SIG-M5 treated with dmso at 0.1 percent for 504 hours (cell line): ENCODE measurements around the gene ZNF502.
"Not testable (repeated sequence)": the region's sequence is repeated elsewhere in the genome, so short reads cannot be mapped to it uniquely, and the experiment has no call there.

ENCODE experiments used
- DNase-seq: peaks from one replicate; lab custom pipeline; 2025; ENCODE audit not compliant: unreplicated experiment; lab: John Stamatoyannopoulos, UW

The ZNF502 gene

DNA sequence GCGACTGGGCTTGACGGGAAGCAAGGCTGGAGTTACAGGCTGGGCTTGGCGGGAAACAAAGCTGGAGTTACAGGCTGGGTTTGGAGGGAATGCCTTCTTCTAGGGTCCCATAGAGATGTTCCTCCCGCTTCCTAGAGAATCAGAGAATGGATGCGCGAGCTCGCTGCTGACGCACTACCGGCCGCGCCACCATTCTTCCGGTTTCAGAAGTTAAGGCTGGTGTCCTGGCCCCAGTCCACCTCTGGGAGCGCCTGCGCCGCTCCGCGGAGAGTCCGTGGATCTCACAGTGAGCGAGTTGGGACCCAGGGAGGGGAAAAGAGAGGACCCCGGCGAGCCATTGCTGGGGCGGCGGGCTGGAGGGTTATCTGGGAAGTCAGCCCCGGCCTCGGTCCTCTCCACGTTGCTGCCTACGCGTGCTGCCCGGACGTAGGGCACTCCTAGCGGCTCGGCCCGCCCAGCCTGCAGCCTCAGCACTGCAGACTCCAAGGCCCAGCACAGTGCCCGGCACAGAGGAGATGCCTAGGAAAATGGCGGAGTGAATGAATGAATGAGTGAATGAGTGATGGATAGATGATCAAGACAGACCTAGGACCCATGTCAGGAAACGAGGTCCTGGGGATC lies at the start of gene ZNF502:
Gene ZNF502 (plus strand): TSS at position 206 of the 621 bp plus-strand sequence. CDS start 7,602 bp downstream, outside the sequence.
- no peak for DNase-seq

DNA sequence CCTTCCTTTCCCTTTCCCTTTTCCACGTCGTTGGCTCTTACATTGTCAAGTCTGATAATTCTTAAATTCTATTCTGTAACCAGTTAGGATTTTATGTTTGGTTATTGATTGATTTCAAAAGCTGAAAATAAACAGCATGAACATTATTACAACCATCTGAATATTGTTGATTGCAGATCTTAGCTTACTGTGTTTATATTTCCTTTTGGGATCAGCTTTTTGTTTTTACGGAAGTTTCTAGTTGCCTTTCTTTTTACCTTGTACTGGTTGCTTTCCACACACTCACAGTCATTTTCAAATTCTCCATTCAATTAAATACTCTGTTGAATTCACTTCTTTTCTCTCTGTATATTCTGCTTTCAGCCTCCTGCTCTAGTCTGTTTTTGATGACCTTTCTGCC lies 47.3 kb upstream of the ZNF502 start:
- DNase-seq = no peak

DNA sequence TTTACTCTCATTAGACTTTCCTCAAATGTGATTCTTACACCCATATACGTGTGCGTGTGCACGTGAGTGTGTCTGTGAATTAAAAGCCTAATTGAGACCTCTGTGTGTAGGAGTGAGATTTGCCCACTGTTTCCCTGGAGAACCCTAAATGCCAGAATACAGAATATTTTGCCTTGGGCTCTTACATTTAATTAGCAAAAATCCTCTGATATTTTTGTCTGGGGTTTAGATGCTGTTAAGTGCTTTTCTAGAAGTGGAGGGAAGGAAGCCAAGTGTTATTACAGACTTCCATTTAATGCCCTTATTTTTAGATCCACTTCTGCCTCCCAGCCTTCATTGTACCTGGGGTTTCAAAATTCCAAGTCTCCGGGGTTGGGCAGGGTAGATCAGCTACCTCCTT lies 46.1 kb upstream of the ZNF502 start:
- DNase-seq = no peak

DNA sequence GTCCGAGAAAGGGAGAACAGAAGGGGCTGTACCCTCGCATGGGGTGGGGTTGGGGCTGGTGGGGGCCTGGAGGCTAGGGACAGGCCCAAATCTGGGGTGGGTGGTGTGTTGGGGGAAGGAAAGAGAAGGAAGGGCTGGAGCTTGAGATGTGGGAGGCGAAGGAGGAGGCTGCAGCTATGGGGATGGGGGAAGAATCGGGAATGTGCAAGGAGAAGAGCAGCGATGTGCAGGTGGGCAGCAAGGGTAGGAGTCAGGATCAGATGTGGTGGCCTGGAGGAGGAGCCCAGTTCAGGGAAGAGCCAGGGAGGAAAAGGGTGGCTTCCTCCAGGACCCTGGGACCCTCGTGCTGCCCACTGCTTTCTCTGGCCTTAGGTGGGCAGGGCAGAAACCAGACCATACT lies 42.7 kb upstream of the ZNF502 start:
- no peak for DNase-seq

DNA sequence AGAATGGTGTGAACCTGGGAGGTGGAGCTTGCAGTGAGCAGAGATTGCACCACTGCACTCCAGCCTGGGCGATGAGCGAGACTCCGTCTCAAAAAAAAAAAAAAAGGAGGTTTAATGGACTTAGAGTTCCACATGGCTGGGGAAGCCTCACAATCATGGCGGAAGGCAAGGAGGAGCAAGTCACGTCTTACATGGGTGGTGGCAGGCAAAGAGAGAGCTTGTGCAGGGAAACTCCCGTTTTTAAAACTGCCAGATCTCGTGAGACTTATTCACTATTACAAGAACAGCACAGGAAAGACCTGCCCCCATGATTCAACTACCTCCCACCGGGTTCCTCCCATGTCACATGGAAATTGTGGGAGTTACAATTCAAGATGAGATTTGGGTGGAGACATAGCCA lies 39.0 kb upstream of the ZNF502 start:
- not testable (repeated sequence) for DNase-seq

DNA sequence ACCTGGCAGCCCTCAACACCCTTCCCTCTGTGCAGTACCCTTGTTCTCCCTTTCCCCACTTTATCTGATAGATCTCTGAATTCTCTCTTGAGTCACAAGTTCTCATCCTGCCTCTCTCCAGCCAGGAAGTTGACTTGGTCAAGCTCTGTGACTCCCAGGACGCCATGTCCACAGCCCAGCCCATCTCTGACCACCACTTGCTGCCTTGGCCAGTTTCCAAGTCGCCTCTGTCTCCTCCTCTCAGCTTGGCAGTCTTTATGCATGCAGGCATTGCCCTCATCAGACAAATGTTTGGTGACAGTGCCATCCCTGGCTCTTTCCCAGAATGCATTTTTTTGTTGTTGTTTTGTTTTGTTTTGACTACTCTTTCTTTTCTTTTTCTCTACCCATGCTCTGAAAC lies 38.2 kb upstream of the ZNF502 start:
- no peak for DNase-seq

DNA sequence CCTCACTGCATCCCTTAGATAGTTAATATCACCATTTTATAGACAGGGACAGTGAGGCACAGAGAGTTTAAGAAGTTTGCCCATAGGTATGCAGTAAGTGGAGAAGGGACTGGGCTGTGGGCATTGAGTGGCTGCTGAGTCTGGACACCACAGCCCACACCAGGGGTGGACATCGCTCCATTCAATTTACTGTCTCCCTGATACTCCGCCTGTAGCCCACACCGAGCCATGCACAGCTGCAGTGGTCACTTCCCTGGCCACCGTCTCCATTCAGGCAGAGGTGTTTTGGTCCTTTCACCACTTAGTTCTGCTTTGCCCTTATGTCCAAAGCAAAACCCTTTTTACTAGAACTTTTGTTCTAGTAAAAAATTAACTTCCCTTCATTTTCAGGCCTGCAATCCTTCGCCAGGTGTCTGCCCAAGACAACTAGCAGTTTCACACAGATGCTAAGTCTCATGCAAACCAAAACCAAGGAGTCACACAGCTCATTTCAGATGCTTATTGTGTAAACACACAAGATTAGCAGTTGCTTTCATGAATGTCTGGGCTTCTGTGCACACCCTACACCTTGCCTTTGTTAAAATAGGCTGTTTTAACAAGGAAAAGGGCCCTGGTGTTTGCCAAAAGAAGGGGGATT lies 33.9 kb upstream of the ZNF502 start:
- DNase-seq = no peak

DNA sequence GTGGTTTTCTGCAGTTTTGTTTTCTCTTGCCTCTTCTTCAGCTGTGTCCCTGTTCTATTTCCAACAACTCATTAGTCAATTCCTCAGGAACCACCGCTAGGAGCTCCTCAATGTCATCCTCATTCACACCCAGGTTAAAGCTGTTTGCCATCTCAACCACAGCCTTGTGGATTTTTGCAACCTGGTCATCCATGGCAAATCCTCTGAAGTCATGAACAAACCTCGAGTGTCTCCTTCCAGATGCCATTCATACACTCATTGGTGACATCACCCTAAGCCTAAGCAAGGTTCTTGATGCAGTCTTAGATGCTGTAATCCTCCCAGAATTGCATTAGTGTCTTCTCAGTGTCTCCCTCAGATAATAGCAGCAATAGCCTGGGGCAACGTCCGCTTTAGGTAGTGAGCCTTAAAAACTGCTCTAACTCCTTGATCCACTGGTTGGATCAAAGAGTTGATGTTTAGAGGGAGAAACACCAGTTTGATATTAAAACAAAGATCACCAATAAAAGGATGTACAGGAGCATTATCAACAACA lies 31.5 kb upstream of the ZNF502 start:
- DNase-seq = no peak

DNA sequence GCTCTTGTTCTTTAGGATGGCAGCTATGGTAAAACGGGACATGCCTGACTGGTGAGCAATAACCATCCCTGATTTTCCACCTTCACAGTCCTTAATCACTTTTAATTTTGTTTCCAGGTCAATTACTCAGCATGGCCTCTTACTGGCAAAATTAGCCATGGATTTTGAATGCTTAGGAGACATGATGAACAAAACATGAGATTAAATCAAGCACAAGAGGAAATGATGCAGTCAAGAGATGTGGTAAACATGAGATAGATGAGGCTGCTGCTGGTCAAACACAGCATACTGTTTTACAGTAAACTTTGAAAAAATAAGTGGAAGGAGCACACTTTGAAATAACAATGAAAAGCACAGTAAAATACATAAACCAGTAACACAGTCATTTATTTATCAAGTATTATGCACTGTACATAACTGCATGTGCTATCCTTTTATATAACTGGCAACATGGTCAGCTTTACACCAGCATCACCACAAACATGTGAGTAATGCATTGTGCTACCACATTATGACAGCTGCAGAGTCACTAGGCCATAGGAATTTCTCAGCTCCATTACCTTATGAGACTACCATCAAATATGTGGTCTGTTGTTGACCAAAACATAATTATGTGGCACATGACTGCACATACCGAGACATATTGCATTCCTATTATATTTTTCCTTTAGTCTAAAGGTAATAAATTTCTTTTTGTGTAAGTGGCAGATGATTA lies 30.1 kb upstream of the ZNF502 start:
- DNase-seq = no peak

DNA sequence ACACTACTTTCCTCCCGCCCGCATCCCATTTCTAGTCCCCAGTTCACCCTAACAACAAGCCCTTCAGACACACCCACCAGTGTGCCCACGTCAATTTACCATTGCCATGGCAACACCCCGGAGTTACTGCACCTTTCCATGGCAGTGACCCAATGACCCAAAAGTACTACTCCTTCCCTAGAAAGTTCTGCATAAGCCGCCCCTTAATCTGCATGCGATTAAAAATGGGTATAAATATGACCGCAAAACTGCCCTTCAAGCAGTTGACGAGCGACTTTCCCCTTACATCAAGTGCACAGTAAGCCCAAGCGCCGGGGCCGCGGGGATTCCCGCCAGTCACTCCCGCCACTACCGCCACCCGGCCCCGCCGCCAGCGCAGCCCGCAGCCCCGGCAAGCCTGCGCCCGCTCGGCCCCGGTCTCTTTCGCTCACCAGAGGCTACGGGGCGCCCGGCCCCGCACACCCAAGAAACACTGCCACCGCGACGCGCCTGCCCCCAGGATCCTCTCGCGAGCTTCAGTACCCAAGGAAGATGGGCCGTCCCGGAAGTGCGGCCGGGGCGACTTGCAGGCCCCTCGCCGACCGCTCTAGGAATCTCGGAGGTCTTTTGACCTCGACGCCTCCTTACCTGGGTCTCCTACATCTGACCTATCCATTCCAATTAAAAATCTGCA lies 27.2 kb upstream of the ZNF502 start:
- no peak for DNase-seq

DNA sequence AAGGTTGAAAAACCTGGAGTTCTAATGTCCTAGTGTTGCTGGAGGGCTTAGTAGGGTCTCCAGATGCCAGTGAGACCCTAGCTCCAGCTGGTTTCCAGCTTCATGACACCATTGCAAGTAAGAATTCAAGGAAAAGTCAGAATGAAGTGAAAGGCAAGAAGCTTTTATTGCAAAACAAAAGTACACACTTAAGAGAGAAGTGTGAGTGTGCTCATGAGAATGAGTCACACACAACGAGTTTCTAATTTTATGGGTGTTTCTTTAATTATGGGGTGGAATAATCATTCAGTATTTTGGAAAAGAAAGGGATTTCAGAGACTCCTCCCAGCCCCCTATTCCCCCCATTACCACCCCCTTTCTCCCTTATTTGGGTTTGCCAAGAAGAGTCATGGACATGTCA lies 24.6 kb upstream of the ZNF502 start:
- DNase-seq = no peak

DNA sequence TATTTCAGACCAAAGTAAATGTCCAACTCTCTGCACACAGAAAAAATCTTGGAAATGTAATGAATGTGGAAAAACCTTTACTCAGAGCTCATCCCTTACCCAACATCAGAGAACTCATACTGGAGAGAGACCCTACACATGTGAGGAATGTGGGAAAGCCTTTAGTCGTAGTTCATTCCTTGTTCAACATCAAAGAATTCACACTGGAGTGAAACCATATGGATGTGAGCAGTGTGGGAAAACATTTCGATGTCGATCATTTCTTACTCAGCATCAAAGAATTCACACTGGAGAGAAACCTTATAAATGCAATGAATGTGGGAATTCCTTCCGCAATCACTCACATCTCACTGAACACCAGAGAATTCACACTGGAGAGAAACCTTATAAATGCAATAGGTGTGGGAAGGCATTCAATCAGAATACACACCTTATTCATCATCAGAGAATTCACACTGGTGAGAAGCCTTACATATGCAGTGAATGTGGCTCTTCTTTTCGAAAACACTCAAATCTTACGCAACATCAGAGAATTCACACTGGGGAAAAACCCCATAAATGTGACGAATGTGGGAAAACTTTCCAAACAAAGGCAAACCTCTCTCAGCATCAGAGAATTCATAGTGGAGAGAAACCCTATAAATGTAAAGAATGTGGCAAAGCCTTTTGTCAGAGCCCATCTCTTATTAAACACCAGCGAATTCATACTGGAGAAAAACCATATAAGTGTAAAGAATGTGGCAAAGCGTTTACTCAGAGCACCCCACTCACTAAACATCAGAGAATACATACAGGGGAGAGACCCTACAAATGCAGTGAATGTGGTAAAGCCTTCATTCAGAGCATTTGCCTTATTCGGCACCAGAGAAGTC lies 9.0 kb downstream of the ZNF502 start:
- DNase-seq = no peak

DNA sequence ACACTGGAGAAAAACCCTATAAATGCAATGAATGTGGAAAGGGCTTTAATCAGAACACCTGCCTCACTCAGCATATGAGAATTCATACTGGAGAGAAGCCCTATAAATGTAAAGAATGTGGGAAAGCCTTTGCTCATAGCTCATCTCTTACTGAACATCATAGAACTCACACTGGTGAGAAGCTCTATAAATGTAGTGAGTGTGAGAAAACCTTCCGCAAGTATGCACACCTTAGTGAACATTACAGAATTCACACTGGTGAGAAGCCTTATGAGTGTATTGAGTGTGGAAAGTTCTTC lies 9.6 kb downstream of the ZNF502 start:
- DNase-seq = no peak

DNA sequence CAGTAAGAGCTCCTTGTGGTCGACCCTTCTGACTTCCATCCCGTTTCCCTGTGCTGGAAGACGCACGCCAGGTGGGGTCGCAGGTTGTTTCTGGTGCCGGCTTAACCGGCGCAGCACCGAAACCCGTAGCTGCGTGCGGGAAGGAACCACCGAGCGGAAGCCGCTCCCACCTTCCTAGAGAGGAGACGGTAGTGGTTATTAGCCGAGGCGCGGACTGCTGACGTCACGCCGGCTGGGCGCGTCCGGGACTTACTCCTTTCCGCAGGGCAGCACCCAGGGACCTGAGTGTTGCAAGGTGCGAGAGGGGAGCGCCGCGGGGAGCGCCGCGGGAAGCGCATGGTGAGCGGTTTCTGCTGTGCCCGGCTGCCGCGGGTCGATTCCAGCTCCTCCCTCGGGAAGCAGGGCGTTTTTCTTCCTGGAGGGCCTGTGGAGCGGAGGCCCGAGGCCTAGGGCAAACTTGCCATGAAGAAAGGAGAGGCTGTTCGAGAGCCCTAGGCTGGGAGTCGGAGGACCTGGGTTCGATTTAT lies 17.0 kb downstream of the ZNF502 start, which contains the start of gene ZNF501:
Gene ZNF501 (plus strand): TSS at position 252 of the 527 bp plus-strand sequence. CDS start 4,787 bp downstream, outside the sequence.
- DNase-seq = no peak

DNA sequence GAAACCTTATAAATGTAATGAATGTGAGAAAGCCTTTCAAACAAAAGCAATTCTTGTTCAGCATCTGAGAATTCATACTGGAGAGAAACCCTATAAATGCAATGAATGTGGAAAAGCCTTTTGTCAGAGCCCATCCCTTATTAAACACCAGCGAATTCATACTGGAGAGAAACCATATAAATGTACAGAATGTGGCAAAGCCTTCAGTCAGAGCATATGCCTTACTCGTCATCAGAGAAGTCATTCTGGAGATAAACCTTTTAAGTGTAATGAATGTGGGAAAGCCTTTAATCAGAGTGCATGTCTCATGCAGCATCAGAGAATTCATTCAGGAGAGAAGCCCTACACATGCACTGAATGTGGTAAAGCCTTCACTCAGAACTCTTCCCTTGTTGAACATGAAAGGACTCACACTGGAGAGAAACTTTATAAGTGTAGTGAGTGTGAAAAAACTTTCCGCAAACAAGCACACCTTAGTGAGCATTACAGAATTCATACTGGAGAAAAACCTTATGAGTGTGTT lies 22.2 kb downstream of the ZNF502 start:
- no peak for DNase-seq

DNA sequence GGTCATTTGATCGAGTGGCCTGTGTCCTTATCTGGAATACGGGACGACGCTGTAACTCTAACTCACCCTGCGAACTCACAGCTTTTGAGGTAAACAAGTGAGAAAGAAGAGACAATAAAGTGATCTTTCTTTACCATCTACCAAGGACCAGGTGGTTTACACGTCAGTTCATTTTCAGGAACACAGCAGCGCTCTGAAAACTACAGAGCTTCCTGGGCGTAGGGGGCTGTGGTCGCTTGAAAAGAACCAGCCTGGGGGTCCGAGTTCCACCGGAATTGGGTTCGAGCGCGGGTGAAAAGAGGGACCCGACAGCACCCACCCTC lies 48.6 kb downstream of the ZNF502 start:
- DNase-seq = peak; percentile 4

DNA sequence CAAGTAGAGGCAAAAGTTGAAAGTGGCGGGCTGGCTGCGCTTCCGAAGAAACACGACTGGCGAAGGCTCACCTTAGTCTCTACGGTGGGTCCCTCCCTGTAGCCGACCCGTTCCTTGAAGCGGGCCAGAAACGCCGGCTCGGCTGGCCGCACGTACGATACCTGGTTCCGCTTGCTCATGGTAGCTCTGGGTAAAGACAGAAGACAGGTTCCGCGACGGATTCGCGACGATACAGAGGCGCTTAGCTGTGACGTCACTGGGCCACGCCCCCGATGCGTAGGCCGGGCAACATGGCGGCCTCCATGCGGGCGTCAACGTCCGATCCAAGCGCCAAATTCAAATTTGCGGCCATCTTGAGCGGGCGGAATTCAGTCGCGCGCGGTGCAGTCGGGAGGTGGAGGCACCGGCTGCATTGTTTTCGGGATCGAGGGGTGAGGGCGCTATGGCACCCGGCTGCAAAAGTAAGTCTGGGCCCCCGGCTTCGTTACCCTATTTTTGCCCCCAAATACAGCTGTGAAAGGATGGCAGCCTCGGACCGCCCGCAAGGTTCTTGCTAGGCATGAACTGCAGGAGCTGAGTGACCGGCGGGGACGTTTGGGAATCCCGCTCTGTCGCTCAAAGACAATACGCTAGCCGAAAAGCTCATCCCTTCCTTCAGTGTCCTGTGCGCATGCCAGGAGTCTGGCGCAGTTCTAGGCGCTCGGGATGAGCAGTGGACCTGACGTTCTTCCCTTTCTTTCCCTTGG lies 49.1 kb downstream of the ZNF502 start, which contains the start of the genes KIAA1143 and KIF15:
Gene KIAA1143 (minus strand): TSS at position 196 of the 746 bp plus-strand sequence. CDS start 17 bp downstream, at position 179.
Gene KIF15 (plus strand): TSS at position 371 of the 746 bp plus-strand sequence. CDS start 72 bp downstream, at position 443.
- DNase-seq = peak; percentile 93

DNA sequence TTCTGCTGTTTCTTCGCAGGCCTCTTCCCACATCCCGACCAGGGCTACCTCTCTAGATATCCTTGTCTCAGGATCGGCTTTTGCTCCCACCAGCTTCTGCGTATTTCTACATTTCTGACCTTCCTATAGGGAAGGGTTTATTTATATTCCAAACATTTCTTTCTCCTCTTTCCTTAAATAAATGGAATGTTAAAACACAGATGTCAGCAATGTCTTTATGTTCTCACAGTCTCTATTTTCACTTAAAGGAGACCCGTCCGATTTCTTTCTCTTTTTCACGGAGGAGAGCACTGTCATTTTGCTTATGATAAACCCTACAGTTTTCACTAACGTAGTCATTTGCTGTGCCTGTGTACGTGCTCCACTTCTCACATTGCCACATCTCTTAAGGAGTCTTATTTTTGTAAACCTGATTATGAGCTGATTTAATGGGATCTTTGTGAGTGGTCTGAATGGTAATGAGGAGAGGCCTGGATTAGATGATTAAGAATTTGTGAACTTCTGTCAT lies 49.8 kb downstream of the ZNF502 start:
- peak; percentile 43 for DNase-seq

DNA sequence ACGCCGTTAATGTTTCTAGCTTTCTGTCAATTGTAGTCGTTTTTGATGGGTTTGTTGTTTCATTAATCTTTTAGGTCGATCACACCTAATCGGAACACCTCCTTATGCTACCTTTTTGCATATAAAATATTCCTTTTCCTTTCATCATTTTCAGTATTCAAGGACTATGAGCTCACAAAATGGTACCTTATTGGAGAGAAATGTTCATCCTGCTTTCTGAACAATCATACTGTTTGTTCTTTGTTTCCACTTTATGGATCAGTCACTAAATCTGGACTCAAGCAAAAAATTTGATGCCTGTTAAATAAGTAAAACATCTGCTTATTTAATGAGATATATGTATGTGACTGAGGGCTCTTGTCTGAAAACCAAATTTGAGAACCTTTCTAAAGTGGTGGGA lies 50.2 kb downstream of the ZNF502 start:
- no peak for DNase-seq
